HepG2 (cell line): ENCODE measurements around the gene CCBE1. TPM values are rescaled to one million over a fixed set of nuclear protein-coding genes. Genes with fewer than 3 reads are reported as not detected.

ENCODE experiments used
- CC2D1A ChIP-seq: sonication (generic); formaldehyde crosslinking; IDR thresholded peaks from 2 replicates; pipeline ENCODE4 v1.8.1; 2023; ENCODE audit warnings: mild to moderate bottlenecking, missing genetic modification reagents
- CCAR2 ChIP-seq: fragments of 200-400 bp; formaldehyde crosslinking; optimal IDR thresholded peaks from 2 replicates; pipeline ENCODE3; 2018; ENCODE audit warnings: low read depth, mild to moderate bottlenecking, low read length, moderate library complexity
- FOXC1 ChIP-seq: sonication (generic); formaldehyde crosslinking; IDR thresholded peaks from 2 replicates; pipeline ENCODE4 v1.8.0; 2022; ENCODE audit warnings: mild to moderate bottlenecking, missing genetic modification reagents, borderline replicate concordance
- HCFC1 ChIP-seq: fragments of 150-350 bp; IDR thresholded peaks from 2 replicates; pipeline ENCODE4 v1.6.1; 2014; ENCODE audit warnings: low read depth, low read length
- HOXA5 ChIP-seq: sonication (generic); formaldehyde crosslinking; IDR thresholded peaks from 2 replicates; pipeline ENCODE4 v1.4.0; 2020; ENCODE audit warnings: missing genetic modification reagents
- KDM2A ChIP-seq: sonication (generic); formaldehyde crosslinking; IDR thresholded peaks from 2 replicates; pipeline ENCODE4 v1.4.0; 2020; ENCODE audit warnings: low read depth, missing genetic modification reagents, borderline replicate concordance
- PAWR ChIP-seq: sonication (generic); formaldehyde crosslinking; IDR thresholded peaks from 2 replicates; pipeline ENCODE4 v1.4.0; 2020; ENCODE audit warnings: missing genetic modification reagents, mild to moderate bottlenecking, borderline replicate concordance
- TEAD2 ChIP-seq: sonication (generic); formaldehyde crosslinking; IDR thresholded peaks from 2 replicates; pipeline ENCODE4 v1.9.0; 2021; ENCODE audit warnings: missing genetic modification reagents
- U2AF2 ChIP-seq: fragments of 200-400 bp; formaldehyde crosslinking; IDR thresholded peaks from 2 replicates; pipeline ENCODE4 v1.6.1; 2017; ENCODE audit warnings: low read depth, mild to moderate bottlenecking, low read length
- ZNF136 ChIP-seq: sonication (generic); formaldehyde crosslinking; IDR thresholded peaks from 2 replicates; pipeline ENCODE4 v1.8.1; 2022; ENCODE audit warnings: low read depth, mild to moderate bottlenecking, moderate library complexity, missing genetic modification reagents
- ZNF605 ChIP-seq: sonication (generic); formaldehyde crosslinking; IDR thresholded peaks from 2 replicates; pipeline ENCODE4 v1.8.0; 2022; ENCODE audit warnings: mild to moderate bottlenecking, missing genetic modification reagents
- ZNF614 ChIP-seq: IDR thresholded peaks from 2 replicates; pipeline ENCODE4 v1.6.1; 2018; ENCODE audit warnings: missing biosample characterization, missing genetic modification reagents, inconsistent platforms, borderline replicate concordance
- ZNF678 ChIP-seq: sonication (generic); formaldehyde crosslinking; IDR thresholded peaks from 2 replicates; pipeline ENCODE4 v1.4.0; 2020; ENCODE audit warnings: mild to moderate bottlenecking, missing genetic modification reagents
- ZNF746 ChIP-seq: sonication (generic); formaldehyde crosslinking; IDR thresholded peaks from 2 replicates; pipeline ENCODE4 v1.8.0; 2022; ENCODE audit warnings: mild to moderate bottlenecking, missing genetic modification reagents
- ZNF747 ChIP-seq: sonication (generic); formaldehyde crosslinking; IDR thresholded peaks from 2 replicates; pipeline ENCODE4 v1.8.1; 2023; ENCODE audit warnings: missing genetic modification reagents, mild to moderate bottlenecking, borderline replicate concordance
- ZNF777 ChIP-seq: sonication (generic); formaldehyde crosslinking; IDR thresholded peaks from 2 replicates; pipeline ENCODE4 v1.4.0; 2020; ENCODE audit warnings: missing genetic modification reagents
- polyA plus RNA-seq, 8 experiments: library from polyadenylated mRNA; depleted of rRNA in 3 of 8; stranded (reverse) in 7 of 8; unstranded in 1 of 8; fragments of >200 nt; fragmentation: Illumina TruSeq in 4 of 8; extraction: Trizol in 4 of 8; gene quantifications; 2 replicates each; pipeline versions ENCODE4 v1.2.1 to v1.2.3, GENCODE V29; 2011 to 2016; ENCODE audit warnings: low read depth in 4 of 8, missing spikeins in 1 of 8, mixed read lengths in 1 of 8; ENCODE audit not compliant: insufficient read depth in 1 of 8
- total RNA-seq, 5 experiments: library from RNA; depleted of rRNA; stranded (reverse); fragments of >200 nt; fragmentation: Illumina TruSeq; extraction: Trizol; gene quantifications; 2 replicates each; pipeline ENCODE4 v1.2.3, GENCODE V29; 2016; ENCODE audit warnings: low read depth in 1 of 5
- TF ChIP-seq, protein P1 (sequence below): sonication (generic); formaldehyde crosslinking; IDR thresholded peaks from 2 replicates; pipeline ENCODE4 v1.4.0; 2020; ENCODE audit warnings: mild to moderate bottlenecking, missing genetic modification reagents
- TF ChIP-seq, protein P2 (sequence below): sonication (generic); formaldehyde crosslinking; IDR thresholded peaks from 2 replicates; pipeline ENCODE4 v1.8.0; 2022; ENCODE audit warnings: low read depth, missing genetic modification reagents
- TF ChIP-seq, protein P3 (sequence below): sonication (generic); formaldehyde crosslinking; IDR thresholded peaks from 2 replicates; pipeline ENCODE4 v1.5.0; 2020; ENCODE audit warnings: mild to moderate bottlenecking, missing genetic modification reagents
- TF ChIP-seq, protein P4 (sequence below), 2 experiments: IDR thresholded peaks; 2 replicates each; pipeline ENCODE4 v1.6.1; 2011 to 2012; ENCODE audit warnings: low read length in 2 of 2, borderline replicate concordance in 1 of 2, low read depth in 1 of 2, mild to moderate bottlenecking in 1 of 2, moderate library complexity in 1 of 2
- TF ChIP-seq, protein P5 (sequence below): sonication (generic); formaldehyde crosslinking; IDR thresholded peaks from 2 replicates; pipeline ENCODE4 v1.8.0; 2022; ENCODE audit warnings: missing genetic modification reagents, mild to moderate bottlenecking, borderline replicate concordance

CCBE1 gene
- total and polyA plus RNA-seq, 2 of the 13 experiments (the other 11 are each of a cell fraction or from before 2014, with no cell fraction given), result not detected

DNA sequence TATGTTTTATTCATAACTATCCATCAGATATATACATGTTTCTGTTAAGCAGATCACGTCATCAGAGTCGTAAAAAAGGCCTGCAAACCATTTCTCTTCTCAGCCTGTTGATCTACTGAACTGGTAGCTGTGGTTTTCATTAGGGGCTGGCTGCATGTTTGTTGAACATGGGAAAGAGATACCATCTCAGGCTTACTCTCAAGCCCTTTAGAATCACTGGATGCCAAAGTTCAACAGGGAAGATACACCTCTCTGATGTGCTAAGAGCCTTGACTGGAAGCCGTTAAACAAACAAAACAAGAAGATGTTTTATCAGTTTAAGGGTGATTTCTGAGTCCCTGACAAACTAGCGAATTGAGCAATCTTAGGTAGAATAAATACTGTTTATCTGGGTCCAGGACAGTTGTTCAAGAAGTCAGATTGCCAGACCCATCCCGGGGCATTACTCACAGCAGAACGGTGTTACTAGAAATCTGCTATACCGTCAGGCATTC is 243.7 kb downstream of the CCBE1 start (continued):
- TF ChIP-seq, protein P1, sequence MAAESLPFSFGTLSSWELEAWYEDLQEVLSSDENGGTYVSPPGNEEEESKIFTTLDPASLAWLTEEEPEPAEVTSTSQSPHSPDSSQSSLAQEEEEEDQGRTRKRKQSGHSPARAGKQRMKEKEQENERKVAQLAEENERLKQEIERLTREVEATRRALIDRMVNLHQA (CRISPR knock-in tag), result no peak
- TF ChIP-seq ZNF678 (CRISPR knock-in tag) (no peak), CC2D1A (CRISPR knock-in tag) (no peak), CCAR2 (no peak), FOXC1 (CRISPR knock-in tag) (no peak), ZNF746 (CRISPR knock-in tag) (no peak), KDM2A (no peak), ZNF747 (CRISPR knock-in tag) (0 out of 2 replicates have a peak, but pooled peaks have one; percentile 27), ZNF777 (no peak), TEAD2 (CRISPR knock-in tag) (no peak), ZNF614 (CRISPR knock-in tag) (peak; percentile 52; the same call in 1 of the 2 replicates), ZNF136 (no peak), PAWR (CRISPR knock-in tag) (no peak), U2AF2 (no peak), HOXA5 (CRISPR knock-in tag) (peak; percentile 43; the same call in 1 of the 2 replicates), ZNF605 (CRISPR knock-in tag) (0 out of 2 replicates have a peak, but pooled peaks have one; percentile 25), HCFC1 (no peak)
- TF ChIP-seq, protein P2, sequence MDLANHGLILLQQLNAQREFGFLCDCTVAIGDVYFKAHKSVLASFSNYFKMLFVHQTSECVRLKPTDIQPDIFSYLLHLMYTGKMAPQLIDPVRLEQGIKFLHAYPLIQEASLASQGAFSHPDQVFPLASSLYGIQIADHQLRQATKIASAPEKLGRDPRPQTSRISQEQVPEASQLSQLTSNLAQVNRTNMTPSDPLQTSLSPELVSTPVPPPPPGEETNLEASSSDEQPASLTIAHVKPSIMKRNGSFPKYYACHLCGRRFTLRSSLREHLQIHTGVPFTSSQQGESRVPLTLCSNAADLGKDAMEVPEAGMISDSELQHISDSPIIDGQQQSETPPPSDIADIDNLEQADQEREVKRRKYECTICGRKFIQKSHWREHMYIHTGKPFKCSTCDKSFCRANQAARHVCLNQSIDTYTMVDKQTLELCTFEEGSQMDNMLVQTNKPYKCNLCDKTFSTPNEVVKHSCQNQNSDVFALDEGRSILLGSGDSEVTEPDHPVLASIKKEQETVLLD (CRISPR knock-in tag), result no peak
- TF ChIP-seq, protein P3, sequence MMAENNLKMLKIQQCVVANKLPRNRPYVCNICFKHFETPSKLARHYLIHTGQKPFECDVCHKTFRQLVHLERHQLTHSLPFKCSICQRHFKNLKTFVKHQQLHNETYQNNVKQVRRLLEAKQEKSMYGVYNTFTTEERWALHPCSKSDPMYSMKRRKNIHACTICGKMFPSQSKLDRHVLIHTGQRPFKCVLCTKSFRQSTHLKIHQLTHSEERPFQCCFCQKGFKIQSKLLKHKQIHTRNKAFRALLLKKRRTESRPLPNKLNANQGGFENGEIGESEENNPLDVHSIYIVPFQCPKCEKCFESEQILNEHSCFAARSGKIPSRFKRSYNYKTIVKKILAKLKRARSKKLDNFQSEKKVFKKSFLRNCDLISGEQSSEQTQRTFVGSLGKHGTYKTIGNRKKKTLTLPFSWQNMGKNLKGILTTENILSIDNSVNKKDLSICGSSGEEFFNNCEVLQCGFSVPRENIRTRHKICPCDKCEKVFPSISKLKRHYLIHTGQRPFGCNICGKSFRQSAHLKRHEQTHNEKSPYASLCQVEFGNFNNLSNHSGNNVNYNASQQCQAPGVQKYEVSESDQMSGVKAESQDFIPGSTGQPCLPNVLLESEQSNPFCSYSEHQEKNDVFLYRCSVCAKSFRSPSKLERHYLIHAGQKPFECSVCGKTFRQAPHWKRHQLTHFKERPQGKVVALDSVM (CRISPR knock-in tag), result no peak
- TF ChIP-seq, protein P4, sequence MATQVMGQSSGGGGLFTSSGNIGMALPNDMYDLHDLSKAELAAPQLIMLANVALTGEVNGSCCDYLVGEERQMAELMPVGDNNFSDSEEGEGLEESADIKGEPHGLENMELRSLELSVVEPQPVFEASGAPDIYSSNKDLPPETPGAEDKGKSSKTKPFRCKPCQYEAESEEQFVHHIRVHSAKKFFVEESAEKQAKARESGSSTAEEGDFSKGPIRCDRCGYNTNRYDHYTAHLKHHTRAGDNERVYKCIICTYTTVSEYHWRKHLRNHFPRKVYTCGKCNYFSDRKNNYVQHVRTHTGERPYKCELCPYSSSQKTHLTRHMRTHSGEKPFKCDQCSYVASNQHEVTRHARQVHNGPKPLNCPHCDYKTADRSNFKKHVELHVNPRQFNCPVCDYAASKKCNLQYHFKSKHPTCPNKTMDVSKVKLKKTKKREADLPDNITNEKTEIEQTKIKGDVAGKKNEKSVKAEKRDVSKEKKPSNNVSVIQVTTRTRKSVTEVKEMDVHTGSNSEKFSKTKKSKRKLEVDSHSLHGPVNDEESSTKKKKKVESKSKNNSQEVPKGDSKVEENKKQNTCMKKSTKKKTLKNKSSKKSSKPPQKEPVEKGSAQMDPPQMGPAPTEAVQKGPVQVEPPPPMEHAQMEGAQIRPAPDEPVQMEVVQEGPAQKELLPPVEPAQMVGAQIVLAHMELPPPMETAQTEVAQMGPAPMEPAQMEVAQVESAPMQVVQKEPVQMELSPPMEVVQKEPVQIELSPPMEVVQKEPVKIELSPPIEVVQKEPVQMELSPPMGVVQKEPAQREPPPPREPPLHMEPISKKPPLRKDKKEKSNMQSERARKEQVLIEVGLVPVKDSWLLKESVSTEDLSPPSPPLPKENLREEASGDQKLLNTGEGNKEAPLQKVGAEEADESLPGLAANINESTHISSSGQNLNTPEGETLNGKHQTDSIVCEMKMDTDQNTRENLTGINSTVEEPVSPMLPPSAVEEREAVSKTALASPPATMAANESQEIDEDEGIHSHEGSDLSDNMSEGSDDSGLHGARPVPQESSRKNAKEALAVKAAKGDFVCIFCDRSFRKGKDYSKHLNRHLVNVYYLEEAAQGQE (IDR thresholded peaks at IDR 0.05; ENCODE audit: borderline replicate concordance in 1 of 2, low read depth in 1 of 2, low read length in 2 of 2), result peak in 1 of 2 experiments; percentile 79; a peak in 2 of 4 replicates
- TF ChIP-seq, protein P5, sequence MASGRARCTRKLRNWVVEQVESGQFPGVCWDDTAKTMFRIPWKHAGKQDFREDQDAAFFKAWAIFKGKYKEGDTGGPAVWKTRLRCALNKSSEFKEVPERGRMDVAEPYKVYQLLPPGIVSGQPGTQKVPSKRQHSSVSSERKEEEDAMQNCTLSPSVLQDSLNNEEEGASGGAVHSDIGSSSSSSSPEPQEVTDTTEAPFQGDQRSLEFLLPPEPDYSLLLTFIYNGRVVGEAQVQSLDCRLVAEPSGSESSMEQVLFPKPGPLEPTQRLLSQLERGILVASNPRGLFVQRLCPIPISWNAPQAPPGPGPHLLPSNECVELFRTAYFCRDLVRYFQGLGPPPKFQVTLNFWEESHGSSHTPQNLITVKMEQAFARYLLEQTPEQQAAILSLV, result no peak
